Fibroblast of skin of left biceps (primary cell): ENCODE results near the gene NPY1R.

ENCODE experiments used
- DNase-seq, 2 experiments: peaks; one replicate each; pipeline ENCODE4 v3.0.0-alpha.2; 2013; ENCODE audit warnings: low read depth in 2 of 2

NPY1R gene

DNA sequence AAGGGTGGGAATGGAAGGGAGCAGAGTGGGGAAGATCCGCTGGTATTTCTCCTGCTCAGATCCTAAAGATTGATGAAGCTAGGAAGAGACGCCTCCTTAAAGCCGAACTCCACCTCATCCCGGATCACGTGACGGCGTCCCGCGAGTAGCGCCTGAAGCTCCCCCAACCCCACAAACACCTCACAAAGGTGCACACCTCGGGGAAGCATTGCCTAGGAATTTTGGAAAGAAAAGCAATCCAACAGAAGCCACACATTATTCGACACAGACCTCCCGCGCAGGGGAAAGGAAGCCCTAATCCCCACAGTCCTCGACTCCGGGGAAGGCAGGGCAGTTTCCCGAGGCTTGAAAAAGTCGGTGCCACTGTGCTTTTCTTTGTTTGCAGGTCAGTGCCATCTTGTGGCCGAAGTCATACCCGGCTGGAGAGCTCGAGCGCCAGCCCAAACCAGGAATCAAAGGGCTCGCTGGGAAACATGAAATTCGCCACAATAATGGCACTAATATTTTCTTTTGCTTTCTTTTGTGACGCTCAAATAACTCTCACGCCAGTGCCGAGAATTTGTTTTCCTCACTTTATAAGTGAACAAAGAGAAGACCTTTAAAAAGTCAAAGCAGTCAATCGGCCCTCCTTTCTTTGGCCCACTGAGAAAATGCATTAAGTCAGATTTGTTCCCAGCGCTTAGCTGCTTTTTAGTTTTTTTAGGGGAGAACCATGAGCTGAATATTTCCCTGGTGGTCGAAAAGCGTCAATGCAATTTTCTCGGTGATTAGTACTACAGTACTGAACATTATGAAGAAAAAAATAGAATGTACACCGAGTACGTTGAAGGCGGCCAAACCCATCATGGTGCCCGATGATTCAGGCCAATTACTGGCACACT, at the start of gene NPY1R:
TSS of gene NPY1R (minus strand) at position 71 of the 881 bp plus-strand sequence. CDS start 6,042 bp downstream, outside the sequence.
- DNase-seq: peak; percentile 17 to 18

DNA sequence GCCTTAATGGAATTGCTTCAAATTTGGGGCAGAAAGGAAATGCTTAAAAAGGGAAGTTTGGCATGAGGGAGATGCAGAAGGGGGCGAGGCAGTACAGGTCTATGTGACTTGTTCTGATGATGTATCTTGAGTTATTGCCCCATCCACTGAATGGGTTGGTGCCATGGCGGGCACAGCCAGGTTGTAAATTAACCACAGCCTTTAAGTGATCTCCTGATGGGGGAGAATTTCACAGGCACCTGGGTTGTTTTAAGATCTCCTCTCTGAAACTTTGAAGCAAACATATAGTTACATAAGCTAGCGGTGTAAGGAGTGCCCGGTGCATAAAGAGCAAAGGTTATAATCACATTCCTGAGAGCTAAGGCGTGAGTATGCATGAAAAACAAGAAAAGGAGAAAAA, 48.3 kb upstream of the NPY1R start:
- DNase-seq: no peak

DNA sequence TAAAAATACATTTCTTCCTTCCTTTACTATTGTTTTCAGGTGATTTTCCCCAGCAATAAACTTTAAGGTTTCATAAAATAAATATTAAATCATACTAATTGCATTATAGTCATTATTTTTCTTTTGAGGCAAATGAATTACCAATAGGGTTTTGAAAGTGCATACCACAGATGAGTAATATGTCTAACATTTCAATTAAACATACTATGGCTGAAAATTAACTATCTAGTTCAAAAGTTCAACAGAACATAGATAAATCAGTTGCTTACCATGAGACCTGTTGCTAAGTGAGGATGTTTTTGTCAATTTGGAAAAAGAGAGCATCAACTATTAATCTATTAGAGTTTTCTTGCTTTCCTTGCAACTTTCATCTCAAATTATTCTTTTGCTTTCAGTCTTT, 46.3 kb upstream of the NPY1R start:
- no peak for DNase-seq

DNA sequence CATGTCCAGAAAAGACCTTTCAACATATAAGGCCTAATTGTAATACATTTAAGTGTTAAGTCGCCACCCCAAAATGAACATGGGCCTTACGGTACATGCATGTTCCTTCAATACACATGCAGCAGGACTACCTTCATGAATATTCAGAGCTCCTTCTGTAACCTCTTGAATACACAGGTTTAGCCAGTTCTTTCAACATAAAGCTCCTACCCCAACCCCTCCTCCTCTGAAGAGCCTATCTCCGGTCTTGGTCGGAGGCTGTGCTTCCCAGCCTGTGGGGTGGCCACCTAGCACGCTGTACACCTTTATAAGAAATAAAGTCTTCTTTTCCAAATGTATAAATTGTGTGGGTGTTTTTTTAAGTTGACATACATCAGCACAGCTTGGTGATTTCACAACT, 39.6 kb upstream of the NPY1R start:
- no peak for DNase-seq

DNA sequence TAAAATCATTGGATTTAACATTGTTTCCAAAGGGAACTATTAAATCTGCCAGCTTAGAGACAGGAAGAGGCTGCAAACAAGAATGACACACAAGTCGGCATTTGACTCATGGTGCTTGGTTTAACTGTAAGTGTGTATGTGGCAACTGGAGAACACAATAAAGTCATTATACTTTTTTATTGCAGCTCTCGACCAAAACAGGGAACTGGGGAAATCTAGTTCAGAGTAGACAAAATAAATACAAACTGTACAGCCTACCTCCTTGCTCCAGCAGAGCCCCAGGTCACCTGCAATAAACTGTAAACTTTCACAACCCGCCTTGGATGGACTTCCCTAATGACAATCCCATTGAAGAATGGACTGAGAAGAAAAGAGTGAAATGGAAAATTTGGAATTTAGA, 35.3 kb upstream of the NPY1R start:
- DNase-seq: no peak

DNA sequence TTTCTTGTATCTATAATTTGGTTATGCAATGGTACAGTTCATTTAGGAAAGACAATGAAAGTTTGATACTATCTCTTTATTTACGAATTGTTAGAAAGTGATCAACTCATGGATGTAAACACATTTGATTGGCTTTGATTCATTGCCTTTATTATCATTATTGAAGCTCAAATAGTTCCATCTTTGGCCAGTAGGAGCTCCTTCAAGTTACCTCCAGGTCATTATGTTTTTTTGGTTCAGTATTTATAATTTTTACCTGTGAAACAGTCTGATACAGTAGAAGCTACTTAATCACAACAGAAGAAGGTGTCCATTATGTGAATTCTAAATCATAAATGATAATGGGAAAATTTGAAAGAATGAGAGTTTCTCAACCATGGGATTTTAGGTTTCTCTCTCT, 23.7 kb upstream of the NPY1R start:
- no peak for DNase-seq

DNA sequence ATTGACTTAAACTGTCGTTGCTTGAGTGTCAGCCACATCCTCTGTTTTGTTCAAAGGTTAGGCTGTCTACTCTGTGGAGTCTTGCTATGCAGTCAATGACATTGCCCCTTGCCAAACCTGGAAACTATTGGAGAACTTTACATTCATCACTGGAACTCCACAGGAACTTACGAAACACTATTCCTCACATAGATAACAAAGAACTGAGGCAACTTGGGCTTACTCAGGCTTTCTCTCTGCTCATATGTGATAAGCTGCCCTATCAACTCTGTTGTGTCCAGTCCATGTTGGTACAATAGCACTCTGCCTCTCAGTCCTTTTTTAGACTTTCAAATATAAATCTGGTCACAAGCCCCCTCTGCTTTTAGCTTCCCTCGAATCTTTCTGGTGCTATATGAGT, 20.7 kb upstream of the NPY1R start:
- DNase-seq: no peak

DNA sequence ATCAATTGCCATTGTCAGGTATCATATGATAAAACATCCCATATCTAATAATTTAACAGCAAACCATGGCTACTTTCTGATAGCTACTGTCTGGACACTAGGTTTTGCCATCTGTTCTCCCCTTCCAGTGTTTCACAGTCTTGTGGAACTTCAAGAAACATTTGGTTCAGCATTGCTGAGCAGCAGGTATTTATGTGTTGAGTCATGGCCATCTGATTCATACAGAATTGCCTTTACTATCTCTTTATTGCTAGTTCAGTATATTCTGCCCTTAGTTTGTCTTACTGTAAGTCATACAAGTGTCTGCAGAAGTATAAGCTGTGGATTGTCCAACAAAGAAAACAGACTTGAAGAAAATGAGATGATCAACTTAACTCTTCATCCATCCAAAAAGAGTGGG, 18.3 kb upstream of the NPY1R start:
- no peak for DNase-seq

DNA sequence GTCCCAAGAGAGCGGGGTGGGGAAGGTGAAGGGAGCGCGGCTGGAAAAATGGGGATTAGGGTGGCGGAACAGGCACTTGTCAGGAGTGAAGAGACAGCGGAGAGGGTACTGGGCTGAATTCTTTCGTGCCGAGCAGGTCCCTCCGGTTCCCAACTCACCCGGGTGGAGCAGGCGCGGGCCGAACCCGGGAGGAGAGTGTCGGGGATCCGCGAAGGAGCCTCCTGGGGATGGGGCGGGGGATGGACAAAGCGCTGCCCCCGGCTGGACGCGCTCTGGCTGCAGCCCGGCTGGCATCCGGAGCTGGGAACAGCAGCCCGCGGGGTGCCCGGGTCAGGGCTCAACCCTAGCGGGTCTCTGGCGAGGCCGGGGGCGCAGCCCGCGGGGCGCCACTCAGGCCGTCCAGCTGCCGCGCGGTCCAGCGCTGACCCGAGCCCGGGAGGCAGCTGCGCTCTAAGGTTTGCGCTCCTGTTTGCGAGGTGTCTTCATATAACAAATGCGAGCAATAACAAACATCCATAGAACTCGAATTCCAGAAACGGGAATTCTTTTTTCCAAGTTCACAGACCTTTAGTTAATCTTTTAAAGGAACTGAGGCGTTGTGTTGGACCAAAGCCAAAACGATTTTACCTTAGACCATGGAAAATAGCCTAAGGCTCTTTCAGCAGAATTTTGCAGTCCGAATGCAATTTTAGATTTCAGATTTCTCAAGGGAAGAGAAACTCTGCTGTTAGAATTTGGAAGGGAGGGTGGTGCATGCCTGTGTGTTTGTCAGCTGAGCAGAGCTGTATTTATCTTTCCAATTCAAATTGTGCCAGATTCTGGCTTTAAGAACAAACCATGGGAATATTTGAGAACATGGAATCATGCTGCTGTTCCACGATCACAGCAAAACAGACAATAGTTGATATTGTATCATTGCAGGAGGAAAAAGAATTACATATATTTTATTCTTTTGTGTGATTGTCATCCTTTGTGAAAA, 12.0 kb upstream of the NPY1R start:
- no peak for DNase-seq

DNA sequence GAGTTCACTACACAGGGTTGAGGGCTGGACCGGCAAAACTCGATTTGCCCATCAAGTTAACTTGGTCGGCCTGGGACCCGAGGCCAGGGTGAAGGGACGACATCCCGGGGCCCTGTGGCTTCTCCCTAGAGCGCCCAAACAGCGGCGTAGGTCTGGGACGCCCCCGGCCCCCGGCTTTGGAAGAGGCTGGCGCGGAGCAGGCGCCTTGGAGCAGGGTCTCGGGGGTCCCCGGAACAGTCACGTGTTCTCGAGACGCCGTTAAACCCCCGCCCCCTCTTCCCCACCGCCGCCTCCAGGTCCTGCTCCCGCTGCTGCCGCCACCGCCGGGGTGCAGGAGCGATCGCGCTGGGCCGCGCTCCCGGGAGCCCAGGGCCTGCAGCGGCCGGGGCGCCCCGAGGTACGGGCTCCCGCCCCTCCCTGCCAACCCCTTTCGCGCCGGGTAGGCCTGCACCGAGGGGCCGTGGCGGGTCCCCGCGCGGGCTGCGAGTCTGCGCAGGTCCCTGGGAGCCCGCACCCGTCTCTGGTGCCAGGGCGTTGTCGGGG, 11.3 kb upstream of the NPY1R start, which contains the start of gene NPY5R:
TSS of gene NPY5R (plus strand) at position 289 of the 543 bp plus-strand sequence. CDS start 6,382 bp downstream, outside the sequence.
- no peak for DNase-seq

DNA sequence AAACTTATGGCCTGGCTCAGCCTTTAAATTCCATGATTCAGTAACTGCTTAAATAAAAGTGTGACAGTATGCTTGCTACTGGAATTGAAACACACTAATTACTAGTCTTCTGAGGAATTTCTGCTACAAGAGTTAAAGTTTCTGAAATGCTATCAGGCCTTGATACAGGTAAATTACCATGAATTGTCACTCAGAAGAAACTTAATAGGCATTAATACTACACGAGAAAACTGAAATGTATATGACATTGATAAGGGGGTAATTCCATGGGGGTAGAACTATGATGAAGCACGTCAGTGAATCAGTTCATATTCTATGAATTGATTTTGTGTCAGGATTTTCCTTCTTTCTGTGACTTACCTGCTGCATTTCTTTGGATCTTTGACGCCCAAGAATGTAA, 3.0 kb upstream of the NPY1R start:
- DNase-seq: no peak

DNA sequence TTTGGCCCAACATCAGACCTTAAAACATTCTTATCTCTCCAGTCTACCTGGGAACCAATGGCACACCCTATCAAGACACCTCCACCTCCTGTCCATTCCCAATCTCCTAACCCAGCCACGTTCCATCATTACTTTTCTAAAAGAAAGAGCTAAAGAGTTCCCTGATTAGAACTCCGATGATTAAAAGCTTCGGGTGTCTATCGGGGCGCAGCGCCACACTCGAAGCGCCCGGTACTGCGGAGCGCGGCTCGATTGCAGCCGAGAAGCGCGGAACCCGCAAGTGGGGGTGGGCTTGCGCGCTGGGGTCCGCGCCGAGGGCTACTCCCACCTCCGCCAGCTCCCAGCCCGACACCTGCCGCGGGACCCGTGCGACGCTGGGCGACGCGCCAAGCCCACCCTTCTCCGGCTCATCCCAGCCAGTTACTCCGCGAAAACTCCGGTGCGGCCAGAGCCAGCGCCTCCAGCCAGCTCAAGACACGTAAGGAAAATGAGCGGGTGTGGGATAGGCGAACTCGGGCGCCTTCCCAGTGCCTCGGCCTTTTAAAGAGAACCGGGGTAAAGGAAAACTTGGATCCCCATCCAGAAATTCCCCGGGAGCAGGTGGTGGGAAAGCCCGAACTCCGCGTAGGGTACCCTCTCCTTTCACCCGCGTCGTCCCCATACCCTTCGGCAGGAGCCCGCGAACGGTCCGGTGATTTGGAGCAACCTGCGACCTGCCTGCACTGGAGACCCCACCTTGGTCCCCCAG, 593 bp downstream of the NPY1R start:
- DNase-seq: no peak

DNA sequence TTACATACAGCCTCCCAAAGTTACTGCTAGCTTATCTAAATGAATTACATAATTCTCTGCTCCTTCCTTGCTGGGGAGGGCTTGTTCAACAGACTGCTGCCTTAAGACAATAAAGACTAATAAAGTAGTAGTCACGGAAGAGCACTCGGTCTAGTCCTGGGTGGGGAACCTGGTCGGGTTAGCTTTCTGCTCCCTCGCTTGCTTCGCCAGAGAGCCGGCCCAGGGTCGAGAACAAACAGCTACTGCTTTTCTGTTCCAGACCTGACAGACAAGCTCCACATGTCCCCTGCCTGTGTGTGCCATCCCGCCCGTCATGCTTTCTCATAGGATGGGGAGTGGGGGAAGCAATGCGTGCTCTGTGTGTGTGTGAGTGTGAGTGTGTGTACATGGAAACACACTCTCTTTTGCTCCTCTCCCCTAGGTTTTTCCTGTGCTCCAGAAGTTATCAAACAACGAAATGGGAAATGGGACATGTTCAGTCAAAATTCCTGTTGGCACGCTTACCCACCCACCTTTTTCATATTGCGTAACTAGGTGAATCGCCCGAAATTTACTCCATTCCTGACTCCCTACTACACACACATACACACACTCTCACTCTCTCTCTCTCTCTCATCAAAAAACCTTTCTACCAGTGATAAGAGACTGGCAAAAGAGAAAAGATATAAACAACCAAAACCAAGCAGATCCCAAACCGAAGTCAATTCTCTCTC, 1.3 kb downstream of the NPY1R start:
- DNase-seq: no peak

DNA sequence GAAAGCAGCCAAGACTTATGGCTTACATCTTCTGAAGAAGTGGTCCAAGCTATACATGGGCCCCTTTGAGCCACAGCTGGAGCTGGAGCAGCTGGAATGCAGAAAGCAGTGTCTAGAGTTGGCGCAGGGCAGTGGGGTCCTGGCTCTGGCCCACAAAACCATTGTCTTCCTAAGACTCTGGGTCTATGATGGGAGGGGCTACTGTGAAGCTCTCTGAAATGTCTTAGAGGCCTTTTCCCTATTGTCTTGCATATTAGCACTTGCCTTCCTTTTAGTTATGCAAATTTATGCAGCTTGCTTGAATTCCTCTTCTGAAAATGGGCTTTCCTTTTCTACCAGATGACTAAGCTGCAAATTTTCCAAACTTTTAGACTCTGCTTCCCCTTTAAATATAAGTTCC, 15.3 kb downstream of the NPY1R start:
- DNase-seq: no peak

DNA sequence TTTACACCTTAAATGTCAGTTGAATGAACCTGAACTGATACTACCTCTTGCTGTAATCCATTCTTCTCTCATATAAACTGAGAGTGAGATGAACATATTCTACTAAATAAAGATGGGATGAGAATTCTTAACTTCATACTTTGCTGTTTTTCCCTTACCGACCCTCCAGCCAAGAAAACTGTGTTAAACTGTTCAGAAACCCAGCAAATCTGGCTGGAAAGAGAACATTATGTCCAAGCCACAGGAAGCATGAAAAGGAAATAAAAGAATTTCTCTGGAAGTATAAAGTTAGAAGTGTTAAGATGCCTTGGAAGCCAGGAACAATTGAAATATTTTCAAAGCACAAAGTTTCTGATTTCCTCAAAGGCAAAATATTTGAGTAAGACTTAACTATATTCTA, 22.9 kb downstream of the NPY1R start:
- DNase-seq: no peak

DNA sequence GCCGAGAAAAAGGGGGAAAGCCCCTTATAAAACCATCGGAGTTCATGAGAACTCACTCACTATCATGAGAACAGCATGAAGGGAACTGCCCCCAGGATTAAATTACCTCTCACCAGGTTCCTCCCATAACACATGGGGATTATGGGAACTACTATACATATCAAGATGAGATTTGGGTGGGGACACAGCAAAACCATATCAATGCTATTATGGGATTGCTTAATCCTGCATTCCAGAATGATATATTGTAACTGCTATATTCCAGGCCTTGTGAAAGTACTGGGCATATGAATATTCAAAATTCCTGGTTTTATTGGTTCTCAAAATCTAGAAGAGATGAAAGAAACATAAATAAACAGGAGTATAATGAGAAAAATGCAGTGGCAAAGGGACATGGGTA, 29.3 kb downstream of the NPY1R start:
- no peak for DNase-seq

DNA sequence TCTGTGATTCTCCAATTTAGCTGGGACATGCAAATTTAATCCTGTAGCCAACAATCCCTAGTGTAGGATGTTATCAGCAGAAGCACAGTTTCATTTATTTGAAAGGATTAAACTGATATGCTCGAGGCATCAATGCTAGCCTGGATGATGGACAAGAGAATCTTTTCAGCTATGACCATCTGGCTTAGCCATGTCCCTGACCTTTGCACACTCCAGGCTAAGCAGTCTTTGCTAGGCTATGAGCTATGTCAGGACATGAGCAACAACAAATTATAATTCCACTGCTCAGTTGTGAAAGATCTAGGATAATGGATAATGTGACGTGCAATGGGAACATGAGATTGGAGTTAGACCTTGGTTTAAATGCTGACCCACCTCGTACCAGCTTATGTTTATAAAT, 32.0 kb downstream of the NPY1R start:
- no peak for DNase-seq

DNA sequence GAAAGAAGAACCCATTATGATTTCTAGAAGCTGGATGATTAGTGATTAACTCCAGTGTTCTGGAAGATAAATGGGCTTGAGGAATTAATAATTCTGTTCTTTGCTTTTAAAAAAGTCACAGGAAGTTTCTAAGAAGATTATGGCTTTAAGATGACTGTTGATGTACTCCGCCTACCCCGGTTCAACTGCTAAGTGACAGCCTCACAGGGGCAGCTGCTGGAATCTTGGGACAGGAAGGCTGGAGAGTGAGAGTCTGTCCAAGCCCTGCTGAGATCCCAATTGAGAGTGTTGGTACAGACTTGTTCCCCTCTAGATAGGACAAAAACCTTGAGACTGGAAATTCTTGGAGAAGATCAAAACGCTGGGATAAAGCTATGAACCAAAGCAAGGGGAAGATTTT, 37.3 kb downstream of the NPY1R start:
- DNase-seq: no peak

DNA sequence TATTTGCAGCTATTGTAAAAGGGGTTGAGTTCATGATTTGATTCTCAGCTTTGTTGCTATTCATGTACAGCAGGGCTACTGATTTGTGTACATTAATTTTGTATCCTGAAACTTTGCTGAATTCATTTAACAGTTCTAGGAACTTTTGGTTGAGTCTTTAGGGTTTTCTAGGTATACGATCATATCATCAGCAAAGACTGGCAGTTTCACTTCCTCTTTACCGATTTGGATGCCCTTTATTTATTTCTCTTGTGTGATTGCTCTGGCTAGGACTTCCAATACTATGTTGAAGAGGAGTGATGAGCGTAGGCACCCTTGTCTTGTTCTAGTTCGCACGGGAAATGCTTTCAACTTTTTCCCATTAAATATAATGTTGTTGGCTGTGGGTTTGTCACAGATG, 48.1 kb downstream of the NPY1R start:
- DNase-seq: no peak

DNA sequence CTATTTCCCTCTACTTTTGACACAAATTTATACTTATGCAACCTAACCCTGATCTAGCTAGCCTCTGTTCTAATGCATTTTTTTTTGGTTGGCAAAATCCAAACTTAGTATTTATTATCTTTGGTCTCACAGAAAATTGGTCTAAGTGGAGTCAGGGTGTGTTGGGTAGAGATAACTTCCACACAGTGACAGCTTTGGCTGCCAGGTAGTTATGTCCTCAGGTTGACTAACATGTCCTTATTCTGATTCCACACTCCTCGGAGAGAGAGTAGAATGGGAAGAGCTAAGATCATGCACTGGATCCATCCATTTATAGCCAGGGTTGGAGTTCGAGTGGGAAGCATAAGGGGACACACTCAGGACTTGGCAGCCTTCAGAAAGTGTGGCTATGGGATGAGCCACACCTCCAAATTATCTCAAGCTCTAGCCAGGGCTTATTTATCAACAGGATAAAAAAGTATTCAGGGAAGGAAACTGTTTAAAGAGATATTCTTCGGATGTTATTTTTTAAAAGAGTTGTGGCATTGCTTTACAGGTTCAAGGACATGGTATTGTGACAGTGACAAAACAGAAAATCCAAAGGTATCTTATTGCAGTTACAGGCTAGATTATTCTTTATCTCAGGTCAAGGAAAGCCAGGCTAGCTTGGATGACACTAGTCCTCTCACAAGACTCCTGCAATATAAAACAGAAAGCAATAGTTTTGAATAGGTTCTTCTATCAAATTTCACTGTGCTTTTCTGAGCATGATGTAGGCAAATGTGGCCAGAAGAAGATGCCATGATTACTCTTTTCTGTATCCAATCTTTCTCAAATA, 51.5 kb downstream of the NPY1R start:
- no peak for DNase-seq
